HEK293 (cell line): Measurements from ENCODE around the gene NDUFB10.

Experiments
- CTCF ChIA-PET: fragments of 350-600 bp; formaldehyde crosslinking; extraction: SDS; loops from one replicate; lab custom pipeline; 2021; ENCODE audit warnings: antibody characterized with exemption; lab: Yijun Ruan, JAX
- POLR2A ChIA-PET: fragments of 300-600 bp; formaldehyde crosslinking; extraction: SDS; loops from one replicate; lab custom pipeline; 2020; ENCODE audit warnings: antibody characterized with exemption, inconsistent platforms; lab: Yijun Ruan, JAX
- H3K27ac ChIP-seq: fragments of 200-500 bp; sonication (Bioruptor generic); 2 replicates; pipeline ENCODE4 v1.5.1; 2014; ENCODE audit warnings: low read depth, low read length, control low read depth, inconsistent platforms; ENCODE audit errors: extremely low read depth
- H3K36me3 ChIP-seq, 2 experiments: fragments of 200-500 bp in 1 of 2; sonication (Bioruptor generic) in 1 of 2; 1 replicate in 1 of 2; 2 replicates in 1 of 2; pipeline ENCODE4 v1.5.1; 2014 to 2017; ENCODE audit warnings: inconsistent platforms in 2 of 2, low read length in 2 of 2; ENCODE audit not compliant: control insufficient read depth in 2 of 2, insufficient read depth in 1 of 2
- H3K4me1 ChIP-seq: fragments of 200-500 bp; sonication (Bioruptor generic); 2 replicates; pipeline ENCODE4 v1.5.1; 2014; ENCODE audit warnings: mild to moderate bottlenecking, low read length, inconsistent platforms; ENCODE audit not compliant: control insufficient read depth, insufficient read depth
- H3K4me3 ChIP-seq: 2 replicates; pipeline ENCODE4 v1.5.1; 2011; ENCODE audit warnings: low read depth, mild to moderate bottlenecking, control low read depth, low read length, moderate library complexity
- H3K9me3 ChIP-seq: fragments of 200-500 bp; sonication (Bioruptor generic); 2 replicates; pipeline ENCODE4 v1.5.1; 2014; ENCODE audit warnings: low read depth, low read length, inconsistent platforms; ENCODE audit not compliant: control insufficient read depth, insufficient read depth
- BCL11A ChIP-seq: fragments of 450-650 bp; formaldehyde crosslinking; IDR thresholded peaks from 2 replicates; pipeline ENCODE4 v1.5.1; 2016; ENCODE audit warnings: low read depth, missing biosample characterization, missing genetic modification characterization
- GLI2 ChIP-seq: fragments of 450-650 bp; formaldehyde crosslinking; IDR thresholded peaks from 2 replicates; pipeline ENCODE4; 2017; ENCODE audit warnings: missing biosample characterization, missing genetic modification characterization, low read depth, borderline replicate concordance
- YY1 ChIP-seq: fragments of 450-650 bp; formaldehyde crosslinking; IDR thresholded peaks from 2 replicates; pipeline ENCODE4 v1.5.1; 2018; ENCODE audit warnings: missing biosample characterization, missing genetic modification characterization
- ZBTB48 ChIP-seq: fragments of 450-650 bp; formaldehyde crosslinking; IDR thresholded peaks from 2 replicates; pipeline ENCODE4 v1.5.1; 2016; ENCODE audit warnings: missing biosample characterization, missing genetic modification characterization
- ZNF138 ChIP-seq: fragments of 450-650 bp; formaldehyde crosslinking; IDR thresholded peaks from 2 replicates; pipeline ENCODE4 v1.5.1; 2016; ENCODE audit warnings: missing biosample characterization, missing genetic modification characterization, borderline replicate concordance
- ZNF16 ChIP-seq: fragments of 450-650 bp; formaldehyde crosslinking; IDR thresholded peaks from 2 replicates; pipeline ENCODE4 v1.5.1; 2016; ENCODE audit warnings: low read depth, missing biosample characterization, missing genetic modification characterization
- ZNF248 ChIP-seq: fragments of 450-650 bp; formaldehyde crosslinking; IDR thresholded peaks from 2 replicates; pipeline ENCODE4 v1.5.1; 2017; ENCODE audit warnings: missing biosample characterization, missing genetic modification characterization
- ZNF404 ChIP-seq: fragments of 450-650 bp; formaldehyde crosslinking; IDR thresholded peaks from 2 replicates; pipeline ENCODE4 v1.5.1; 2017; ENCODE audit warnings: missing biosample characterization, missing genetic modification characterization
- ZNF48 ChIP-seq: fragments of 450-650 bp; formaldehyde crosslinking; IDR thresholded peaks from 2 replicates; pipeline ENCODE4 v1.5.1; 2016; ENCODE audit warnings: missing biosample characterization, missing genetic modification characterization
- ZNF664 ChIP-seq: fragments of 450-650 bp; formaldehyde crosslinking; IDR thresholded peaks from 2 replicates; pipeline ENCODE4 v1.5.1; 2016; ENCODE audit warnings: missing biosample characterization, missing genetic modification characterization
- ZNF677 ChIP-seq: fragments of 450-650 bp; IDR thresholded peaks from 2 replicates; pipeline ENCODE4 v1.5.0; 2018; ENCODE audit warnings: missing biosample characterization, mild to moderate bottlenecking, missing genetic modification characterization, moderate library complexity
- ZNF785 ChIP-seq: fragments of 450-650 bp; formaldehyde crosslinking; IDR thresholded peaks from 2 replicates; pipeline ENCODE4 v1.5.1; 2016; ENCODE audit warnings: missing biosample characterization, missing genetic modification characterization
- TF ChIP-seq, protein P1 (sequence below): fragments of 450-650 bp; formaldehyde crosslinking; conservative IDR thresholded peaks from 2 replicates; pipeline ENCODE4 v1.5.1; 2016; ENCODE audit warnings: low read depth, missing biosample characterization, missing genetic modification characterization
- TF ChIP-seq, protein P2 (sequence below): fragments of 450-650 bp; formaldehyde crosslinking; IDR thresholded peaks from 2 replicates; pipeline ENCODE4 v1.5.1; 2017; ENCODE audit warnings: missing biosample characterization, missing genetic modification characterization
- TF ChIP-seq, protein P3 (sequence below): fragments of 450-650 bp; formaldehyde crosslinking; IDR thresholded peaks from 2 replicates; pipeline ENCODE4 v1.5.1; 2016; ENCODE audit warnings: missing biosample characterization, missing genetic modification characterization
- TF ChIP-seq, protein P4 (sequence below): fragments of 450-650 bp; formaldehyde crosslinking; IDR thresholded peaks from 2 replicates; pipeline ENCODE4 v1.5.1; 2016; ENCODE audit warnings: missing biosample characterization, missing genetic modification characterization
- TF ChIP-seq, protein P5 (sequence below): fragments of 450-650 bp; formaldehyde crosslinking; IDR thresholded peaks from 2 replicates; pipeline ENCODE4 v1.5.1; 2016; ENCODE audit warnings: missing biosample characterization, missing genetic modification characterization
- TF ChIP-seq, protein P6 (sequence below): fragments of 450-650 bp; formaldehyde crosslinking; IDR thresholded peaks from 2 replicates; pipeline ENCODE4 v1.5.1; 2016; ENCODE audit warnings: missing biosample characterization, missing genetic modification characterization

NDUFB10 gene

DNA sequence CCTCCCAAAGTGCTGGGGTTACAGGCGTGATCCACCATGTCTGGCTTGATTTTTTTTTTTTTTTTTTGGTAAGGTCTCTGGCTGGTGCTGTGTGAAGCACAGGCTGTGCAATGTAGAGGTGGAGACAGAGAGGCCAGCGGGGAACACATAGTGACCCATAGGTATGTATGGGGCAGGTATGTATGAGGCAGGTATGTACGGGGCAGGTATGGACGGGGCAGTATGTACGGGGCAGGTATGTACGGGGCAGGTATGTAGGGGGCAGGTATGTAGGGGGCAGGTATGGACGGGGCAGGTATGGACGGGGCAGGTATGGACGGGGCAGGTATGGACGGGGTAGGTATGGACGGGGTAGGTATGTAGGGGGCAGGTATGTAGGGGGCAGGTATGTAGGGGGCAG lies 9.8 kb upstream of the NDUFB10 start:
- ChIA-PET POLR2A (interaction anchor here (1.8 kb wide), 1 partner anchor 15 kb away, joined by 6 read pairs; the partner anchor contains the start of gene RPS2), CTCF (no interaction called here)
- no peaks in the 10 kb centered on the region for H3K9me3 ChIP-seq
- H3K4me3 ChIP-seq, result no peak overlapping the region
- H3K36me3 ChIP-seq, result no peaks in the 10 kb centered on the region
- TF ChIP-seq, protein P1, sequence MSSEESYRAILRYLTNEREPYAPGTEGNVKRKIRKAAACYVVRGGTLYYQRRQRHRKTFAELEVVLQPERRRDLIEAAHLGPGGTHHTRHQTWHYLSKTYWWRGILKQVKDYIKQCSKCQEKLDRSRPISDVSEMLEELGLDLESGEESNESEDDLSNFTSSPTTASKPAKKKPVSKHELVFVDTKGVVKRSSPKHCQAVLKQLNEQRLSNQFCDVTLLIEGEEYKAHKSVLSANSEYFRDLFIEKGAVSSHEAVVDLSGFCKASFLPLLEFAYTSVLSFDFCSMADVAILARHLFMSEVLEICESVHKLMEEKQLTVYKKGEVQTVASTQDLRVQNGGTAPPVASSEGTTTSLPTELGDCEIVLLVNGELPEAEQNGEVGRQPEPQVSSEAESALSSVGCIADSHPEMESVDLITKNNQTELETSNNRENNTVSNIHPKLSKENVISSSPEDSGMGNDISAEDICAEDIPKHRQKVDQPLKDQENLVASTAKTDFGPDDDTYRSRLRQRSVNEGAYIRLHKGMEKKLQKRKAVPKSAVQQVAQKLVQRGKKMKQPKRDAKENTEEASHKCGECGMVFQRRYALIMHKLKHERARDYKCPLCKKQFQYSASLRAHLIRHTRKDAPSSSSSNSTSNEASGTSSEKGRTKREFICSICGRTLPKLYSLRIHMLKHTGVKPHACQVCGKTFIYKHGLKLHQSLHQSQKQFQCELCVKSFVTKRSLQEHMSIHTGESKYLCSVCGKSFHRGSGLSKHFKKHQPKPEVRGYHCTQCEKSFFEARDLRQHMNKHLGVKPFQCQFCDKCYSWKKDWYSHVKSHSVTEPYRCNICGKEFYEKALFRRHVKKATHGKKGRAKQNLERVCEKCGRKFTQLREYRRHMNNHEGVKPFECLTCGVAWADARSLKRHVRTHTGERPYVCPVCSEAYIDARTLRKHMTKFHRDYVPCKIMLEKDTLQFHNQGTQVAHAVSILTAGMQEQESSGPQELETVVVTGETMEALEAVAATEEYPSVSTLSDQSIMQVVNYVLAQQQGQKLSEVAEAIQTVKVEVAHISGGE (tag by site-specific recombination), result no peak
- no peak for TF ChIP-seq ZNF48 (tag by site-specific recombination)
- TF ChIP-seq, protein P2, sequence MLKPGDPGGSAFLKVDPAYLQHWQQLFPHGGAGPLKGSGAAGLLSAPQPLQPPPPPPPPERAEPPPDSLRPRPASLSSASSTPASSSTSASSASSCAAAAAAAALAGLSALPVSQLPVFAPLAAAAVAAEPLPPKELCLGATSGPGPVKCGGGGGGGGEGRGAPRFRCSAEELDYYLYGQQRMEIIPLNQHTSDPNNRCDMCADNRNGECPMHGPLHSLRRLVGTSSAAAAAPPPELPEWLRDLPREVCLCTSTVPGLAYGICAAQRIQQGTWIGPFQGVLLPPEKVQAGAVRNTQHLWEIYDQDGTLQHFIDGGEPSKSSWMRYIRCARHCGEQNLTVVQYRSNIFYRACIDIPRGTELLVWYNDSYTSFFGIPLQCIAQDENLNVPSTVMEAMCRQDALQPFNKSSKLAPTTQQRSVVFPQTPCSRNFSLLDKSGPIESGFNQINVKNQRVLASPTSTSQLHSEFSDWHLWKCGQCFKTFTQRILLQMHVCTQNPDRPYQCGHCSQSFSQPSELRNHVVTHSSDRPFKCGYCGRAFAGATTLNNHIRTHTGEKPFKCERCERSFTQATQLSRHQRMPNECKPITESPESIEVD (tag by site-specific recombination), result no peak
- no peak for TF ChIP-seq GLI2
- TF ChIP-seq YY1 (tag by site-specific recombination), result no peak
- TF ChIP-seq, protein P3, sequence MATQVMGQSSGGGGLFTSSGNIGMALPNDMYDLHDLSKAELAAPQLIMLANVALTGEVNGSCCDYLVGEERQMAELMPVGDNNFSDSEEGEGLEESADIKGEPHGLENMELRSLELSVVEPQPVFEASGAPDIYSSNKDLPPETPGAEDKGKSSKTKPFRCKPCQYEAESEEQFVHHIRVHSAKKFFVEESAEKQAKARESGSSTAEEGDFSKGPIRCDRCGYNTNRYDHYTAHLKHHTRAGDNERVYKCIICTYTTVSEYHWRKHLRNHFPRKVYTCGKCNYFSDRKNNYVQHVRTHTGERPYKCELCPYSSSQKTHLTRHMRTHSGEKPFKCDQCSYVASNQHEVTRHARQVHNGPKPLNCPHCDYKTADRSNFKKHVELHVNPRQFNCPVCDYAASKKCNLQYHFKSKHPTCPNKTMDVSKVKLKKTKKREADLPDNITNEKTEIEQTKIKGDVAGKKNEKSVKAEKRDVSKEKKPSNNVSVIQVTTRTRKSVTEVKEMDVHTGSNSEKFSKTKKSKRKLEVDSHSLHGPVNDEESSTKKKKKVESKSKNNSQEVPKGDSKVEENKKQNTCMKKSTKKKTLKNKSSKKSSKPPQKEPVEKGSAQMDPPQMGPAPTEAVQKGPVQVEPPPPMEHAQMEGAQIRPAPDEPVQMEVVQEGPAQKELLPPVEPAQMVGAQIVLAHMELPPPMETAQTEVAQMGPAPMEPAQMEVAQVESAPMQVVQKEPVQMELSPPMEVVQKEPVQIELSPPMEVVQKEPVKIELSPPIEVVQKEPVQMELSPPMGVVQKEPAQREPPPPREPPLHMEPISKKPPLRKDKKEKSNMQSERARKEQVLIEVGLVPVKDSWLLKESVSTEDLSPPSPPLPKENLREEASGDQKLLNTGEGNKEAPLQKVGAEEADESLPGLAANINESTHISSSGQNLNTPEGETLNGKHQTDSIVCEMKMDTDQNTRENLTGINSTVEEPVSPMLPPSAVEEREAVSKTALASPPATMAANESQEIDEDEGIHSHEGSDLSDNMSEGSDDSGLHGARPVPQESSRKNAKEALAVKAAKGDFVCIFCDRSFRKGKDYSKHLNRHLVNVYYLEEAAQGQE (tag by site-specific recombination), result no peak
- TF ChIP-seq ZNF248 (tag by site-specific recombination), result no peak
- TF ChIP-seq ZNF785 (tag by site-specific recombination), result no peak
- no peak for TF ChIP-seq ZBTB48 (tag by site-specific recombination)
- no peaks in the 10 kb centered on the region for H3K4me1 ChIP-seq
- no peak overlapping the region for H3K27ac ChIP-seq

DNA sequence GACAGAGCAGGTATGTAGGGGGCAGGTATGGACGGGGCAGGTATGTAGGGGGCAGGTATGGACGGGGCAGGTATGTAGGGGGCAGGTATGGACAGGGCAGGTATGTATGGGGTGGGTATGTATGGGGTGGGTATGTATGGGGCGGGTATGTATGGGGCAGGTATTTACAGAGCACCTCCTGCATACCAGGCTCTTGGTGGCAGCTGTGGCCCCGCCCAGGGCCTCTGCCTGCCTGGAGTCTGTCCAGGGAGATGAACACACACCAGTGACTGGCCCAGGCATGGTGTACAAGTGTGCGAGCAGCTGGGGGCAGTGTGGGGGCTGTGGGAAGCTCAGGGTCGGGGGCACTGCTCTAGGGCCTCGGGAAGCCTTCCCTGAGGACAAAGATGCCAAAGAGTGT lies 9.3 kb upstream of the NDUFB10 start:
- Histone ChIP-seq H3K36me3 (no peaks in the 10 kb centered on the region), H3K4me1 (no peaks in the 10 kb centered on the region), H3K27ac (no peak overlapping the region), H3K9me3 (no peaks in the 10 kb centered on the region), H3K4me3 (no peak overlapping the region)
- POLR2A ChIA-PET, result interaction anchor here (0.6 to 3.5 kb wide), 3 partner anchors 10 to 48 kb away, joined by 7 to 19 read pairs (median 7); partner anchors contain the start of genes NDUFB10 and RPS2
- CTCF ChIA-PET, result no interaction called here
- TF ChIP-seq ZNF16 (tag by site-specific recombination) (no peak), ZNF404 (tag by site-specific recombination) (no peak), ZBTB48 (tag by site-specific recombination) (no peak), ZNF677 (no peak), BCL11A (tag by site-specific recombination) (no peak), ZNF138 (tag by site-specific recombination) (no peak), ZNF664 (tag by site-specific recombination) (no peak)
- TF ChIP-seq, protein P4, sequence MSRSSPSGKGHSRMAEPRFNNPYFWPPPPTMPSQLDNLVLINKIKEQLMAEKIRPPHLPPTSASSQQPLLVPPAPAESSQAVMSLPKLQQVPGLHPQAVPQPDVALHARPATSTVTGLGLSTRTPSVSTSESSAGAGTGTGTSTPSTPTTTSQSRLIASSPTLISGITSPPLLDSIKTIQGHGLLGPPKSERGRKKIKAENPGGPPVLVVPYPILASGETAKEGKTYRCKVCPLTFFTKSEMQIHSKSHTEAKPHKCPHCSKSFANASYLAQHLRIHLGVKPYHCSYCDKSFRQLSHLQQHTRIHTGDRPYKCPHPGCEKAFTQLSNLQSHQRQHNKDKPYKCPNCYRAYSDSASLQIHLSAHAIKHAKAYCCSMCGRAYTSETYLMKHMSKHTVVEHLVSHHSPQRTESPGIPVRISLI (tag by site-specific recombination), result no peak
- TF ChIP-seq, protein P5, sequence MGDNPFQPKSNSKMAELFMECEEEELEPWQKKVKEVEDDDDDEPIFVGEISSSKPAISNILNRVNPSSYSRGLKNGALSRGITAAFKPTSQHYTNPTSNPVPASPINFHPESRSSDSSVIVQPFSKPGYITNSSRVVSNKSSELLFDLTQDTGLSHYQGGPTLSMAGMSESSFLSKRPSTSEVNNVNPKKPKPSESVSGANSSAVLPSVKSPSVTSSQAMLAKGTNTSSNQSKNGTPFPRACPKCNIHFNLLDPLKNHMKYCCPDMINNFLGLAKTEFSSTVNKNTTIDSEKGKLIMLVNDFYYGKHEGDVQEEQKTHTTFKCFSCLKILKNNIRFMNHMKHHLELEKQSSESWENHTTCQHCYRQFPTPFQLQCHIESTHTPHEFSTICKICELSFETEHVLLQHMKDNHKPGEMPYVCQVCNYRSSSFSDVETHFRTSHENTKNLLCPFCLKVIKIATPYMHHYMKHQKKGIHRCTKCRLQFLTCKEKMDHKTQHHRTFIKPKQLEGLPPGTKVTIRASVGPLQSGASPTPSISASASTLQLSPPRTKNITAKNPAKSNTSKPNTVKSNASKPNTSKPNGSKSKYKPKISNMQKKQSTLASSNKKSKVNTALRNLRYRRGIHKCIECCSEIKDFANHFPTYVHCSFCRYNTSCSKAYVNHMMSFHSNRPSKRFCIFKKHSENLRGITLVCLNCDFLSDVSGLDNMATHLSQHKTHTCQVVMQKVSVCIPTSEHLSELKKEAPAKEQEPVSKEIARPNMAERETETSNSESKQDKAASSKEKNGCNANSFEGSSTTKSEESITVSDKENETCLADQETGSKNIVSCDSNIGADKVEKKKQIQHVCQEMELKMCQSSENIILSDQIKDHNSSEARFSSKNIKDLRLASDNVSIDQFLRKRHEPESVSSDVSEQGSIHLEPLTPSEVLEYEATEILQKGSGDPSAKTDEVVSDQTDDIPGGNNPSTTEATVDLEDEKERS (tag by site-specific recombination), result no peak
- TF ChIP-seq, protein P6, sequence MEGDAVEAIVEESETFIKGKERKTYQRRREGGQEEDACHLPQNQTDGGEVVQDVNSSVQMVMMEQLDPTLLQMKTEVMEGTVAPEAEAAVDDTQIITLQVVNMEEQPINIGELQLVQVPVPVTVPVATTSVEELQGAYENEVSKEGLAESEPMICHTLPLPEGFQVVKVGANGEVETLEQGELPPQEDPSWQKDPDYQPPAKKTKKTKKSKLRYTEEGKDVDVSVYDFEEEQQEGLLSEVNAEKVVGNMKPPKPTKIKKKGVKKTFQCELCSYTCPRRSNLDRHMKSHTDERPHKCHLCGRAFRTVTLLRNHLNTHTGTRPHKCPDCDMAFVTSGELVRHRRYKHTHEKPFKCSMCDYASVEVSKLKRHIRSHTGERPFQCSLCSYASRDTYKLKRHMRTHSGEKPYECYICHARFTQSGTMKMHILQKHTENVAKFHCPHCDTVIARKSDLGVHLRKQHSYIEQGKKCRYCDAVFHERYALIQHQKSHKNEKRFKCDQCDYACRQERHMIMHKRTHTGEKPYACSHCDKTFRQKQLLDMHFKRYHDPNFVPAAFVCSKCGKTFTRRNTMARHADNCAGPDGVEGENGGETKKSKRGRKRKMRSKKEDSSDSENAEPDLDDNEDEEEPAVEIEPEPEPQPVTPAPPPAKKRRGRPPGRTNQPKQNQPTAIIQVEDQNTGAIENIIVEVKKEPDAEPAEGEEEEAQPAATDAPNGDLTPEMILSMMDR (tag by site-specific recombination), result no peak
